Measurements from ENCODE around the gene ABCA4.

The ABCA4 gene

GRCh38 chr1:94029130-94029993 lies 91.6 kb downstream of the ABCA4 start:
- no peak for DNase-seq (ENCODE audit: low read depth in 1 of 2, low spot score in 1 of 2)

GRCh38 chr1:94027721-94028515 lies 93.0 kb downstream of the ABCA4 start:
- DNase-seq (ENCODE audit: low read depth in 1 of 2, low spot score in 1 of 2) = no peak

GRCh38 chr1:94026619-94027380 lies 94.1 kb downstream of the ABCA4 start:
- DNase-seq (ENCODE audit: low read depth in 1 of 2, low spot score in 1 of 2) = no peak

- no peak for DNase-seq (ENCODE audit: low read depth in 1 of 2, low spot score in 1 of 2)
Measured at GRCh38 chr1:94025383-94026340, 95.3 kb downstream of the ABCA4 start.

- DNase-seq (ENCODE audit: low read depth in 1 of 2, low spot score in 1 of 2) = no peak
Measured at GRCh38 chr1:94024104-94024792, 96.7 kb downstream of the ABCA4 start.

GRCh38 chr1:94022471-94023189 lies 98.3 kb downstream of the ABCA4 start:
- DNase-seq (ENCODE audit: low read depth in 1 of 2, low spot score in 1 of 2) = no peak

- no peak for DNase-seq (ENCODE audit: low read depth in 1 of 2, low spot score in 1 of 2)
Measured at GRCh38 chr1:94020764-94021579, 100.0 kb downstream of the ABCA4 start.

- DNase-seq (ENCODE audit: low read depth in 1 of 2, low spot score in 1 of 2) = no peak
Measured at GRCh38 chr1:94019327-94019726, 101.6 kb downstream of the ABCA4 start.

- DNase-seq (ENCODE audit: low read depth in 1 of 2, low spot score in 1 of 2) = no peak
Measured at GRCh38 chr1:94017155-94017829, 103.7 kb downstream of the ABCA4 start.

GRCh38 chr1:94015489-94015817 lies 105.5 kb downstream of the ABCA4 start:
- no peak for DNase-seq (ENCODE audit: low read depth in 1 of 2, low spot score in 1 of 2)

GRCh38 chr1:94014635-94015488 lies 106.1 kb downstream of the ABCA4 start:
- no peak for DNase-seq (ENCODE audit: low read depth in 1 of 2, low spot score in 1 of 2)

- no peak for DNase-seq (ENCODE audit: low read depth in 1 of 2, low spot score in 1 of 2)
Measured at GRCh38 chr1:94014087-94014486, 106.9 kb downstream of the ABCA4 start.

- no peak for DNase-seq (ENCODE audit: low read depth in 1 of 2, low spot score in 1 of 2)
Measured at GRCh38 chr1:94013367-94013878, 107.5 kb downstream of the ABCA4 start.

- DNase-seq (ENCODE audit: low read depth in 1 of 2, low spot score in 1 of 2) = no peak
Measured at GRCh38 chr1:94012708-94013366, 108.1 kb downstream of the ABCA4 start.

GRCh38 chr1:94011709-94012595 lies 109.0 kb downstream of the ABCA4 start:
- DNase-seq (ENCODE audit: low read depth in 1 of 2, low spot score in 1 of 2) = no peak

Measured in stimulated activated CD4-positive, alpha-beta T cell treated with anti-CD3 and anti-CD28 coated beads, Interleukin-15, amount 100 ng/mL, for 1 hour (primary cell).